Sigmoid colon (tissue), 7 donors: ENCODE measurements around the gene CCSAP. TPM values are rescaled to one million over a fixed set of nuclear protein-coding genes. Genes with fewer than 3 reads are reported as not detected.

Experiments used
- polyA plus RNA-seq, 3 donors: library from polyadenylated mRNA; stranded (reverse); fragments of 200-250 nt; gene quantifications; one replicate each; pipeline ENCODE4 v1.2.3, GENCODE V29; 2013
- small RNA-seq, 3 donors: library from RNA; depleted of rRNA; stranded (forward); fragments of <200 nt; gene quantifications; one replicate each; pipeline ENCODE3, GENCODE V24; 2016
- total RNA-seq, 4 donors: library from RNA; depleted of rRNA; stranded (reverse); fragments of >200 nt; gene quantifications; one replicate each; pipeline ENCODE4 v1.1.0, GENCODE V29; 2016
- donor health status: healthy with polysubstance abuse.
- donor health status: Bipolar disorder and iron deficiency.
- donor health status: healthy.

CCSAP gene
- total and polyA plus RNA-seq, 7 donors: 0.60 to 6.1 (median 3.8) TPM

Small RNA genes within 50 kb of the gene (small RNA-seq; reads per million reads assigned to genes)
- 0 reads per million in 3 donors for gene RNU6-180P

Other genes with a start within 250 kb of the CCSAP start
- 10 to 100 TPM; 41.8 to 54.2 (median 50.6) TPM for gene RAB4A, start 71.9 kb downstream of the CCSAP start, total RNA-seq
- gene RAB4A, start 71.9 kb downstream of the CCSAP start, polyA plus RNA-seq: 10 to 100 TPM; 35.8 to 83.7 (median 54.7) TPM
- under 1 TPM in 1 of 4 donors, not detected in 3; 0.36 TPM for gene ACTA1, start 91.0 kb upstream of the CCSAP start, total RNA-seq
- gene ACTA1, start 91.0 kb upstream of the CCSAP start, polyA plus RNA-seq: 10 to 100 TPM in 1 of 3 donors, 1 to 10 TPM in 2; 1.1 to 36.0 (median 4.6) TPM
- 10 to 100 TPM; 23.7 to 31.7 (median 27.6) TPM for gene NUP133, start 165.3 kb upstream of the CCSAP start, total RNA-seq
- gene NUP133, start 165.3 kb upstream of the CCSAP start, polyA plus RNA-seq: 10 to 100 TPM in 1 of 3 donors, 1 to 10 TPM in 2; 4.8 to 12.9 (median 6.9) TPM
- 10 to 100 TPM; 12.1 to 19.4 (median 16.5) TPM for gene ABCB10, start 215.7 kb upstream of the CCSAP start, total RNA-seq
- gene ABCB10, start 215.7 kb upstream of the CCSAP start, polyA plus RNA-seq: 1 to 10 TPM; 4.4 to 9.6 (median 5.4) TPM